ENCODE data around the gene ARSI.

- no peak for TF ChIP-seq CTCF (IDR thresholded peaks at IDR 0.05; ENCODE audit: insufficient read depth, low read length)
- no peak for TF ChIP-seq POLR2AphosphoS5 (IDR thresholded peaks at IDR 0.05; ENCODE audit: low read depth)
- TF ChIP-seq SPI1 (IDR thresholded peaks at IDR 0.05; ENCODE audit: borderline replicate concordance, low read depth) = no peak
Observed at GRCh38 chr5:150310246-150310645, 7.5 kb upstream of the ARSI start.
